ENCODE results near the gene PNN.

DNA sequence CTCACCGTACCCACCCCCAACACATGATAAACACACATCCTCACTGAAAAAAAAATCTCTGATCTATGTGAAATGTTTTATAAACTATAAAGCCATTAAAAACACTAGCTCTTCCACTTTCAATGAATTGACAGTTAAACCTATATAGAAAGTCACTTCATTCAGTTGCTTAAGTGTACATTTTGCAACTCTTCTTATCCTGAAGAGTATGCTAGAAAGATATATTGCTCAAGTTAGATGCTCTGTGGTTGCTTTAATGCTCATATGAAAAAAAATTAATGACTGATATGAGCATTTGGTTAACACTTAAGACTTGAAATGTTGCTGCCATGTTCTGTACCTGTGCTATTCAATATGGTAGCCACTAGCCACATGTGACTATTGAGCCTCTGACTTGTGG lies 37.6 kb downstream of the PNN start:
- TF ChIP-seq, protein P1, sequence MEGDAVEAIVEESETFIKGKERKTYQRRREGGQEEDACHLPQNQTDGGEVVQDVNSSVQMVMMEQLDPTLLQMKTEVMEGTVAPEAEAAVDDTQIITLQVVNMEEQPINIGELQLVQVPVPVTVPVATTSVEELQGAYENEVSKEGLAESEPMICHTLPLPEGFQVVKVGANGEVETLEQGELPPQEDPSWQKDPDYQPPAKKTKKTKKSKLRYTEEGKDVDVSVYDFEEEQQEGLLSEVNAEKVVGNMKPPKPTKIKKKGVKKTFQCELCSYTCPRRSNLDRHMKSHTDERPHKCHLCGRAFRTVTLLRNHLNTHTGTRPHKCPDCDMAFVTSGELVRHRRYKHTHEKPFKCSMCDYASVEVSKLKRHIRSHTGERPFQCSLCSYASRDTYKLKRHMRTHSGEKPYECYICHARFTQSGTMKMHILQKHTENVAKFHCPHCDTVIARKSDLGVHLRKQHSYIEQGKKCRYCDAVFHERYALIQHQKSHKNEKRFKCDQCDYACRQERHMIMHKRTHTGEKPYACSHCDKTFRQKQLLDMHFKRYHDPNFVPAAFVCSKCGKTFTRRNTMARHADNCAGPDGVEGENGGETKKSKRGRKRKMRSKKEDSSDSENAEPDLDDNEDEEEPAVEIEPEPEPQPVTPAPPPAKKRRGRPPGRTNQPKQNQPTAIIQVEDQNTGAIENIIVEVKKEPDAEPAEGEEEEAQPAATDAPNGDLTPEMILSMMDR (conservative IDR thresholded peaks at IDR 0.05; ENCODE audit: low read length) = no peak
- no peak for TF ChIP-seq EZH2phosphoT487 (IDR thresholded peaks at IDR 0.05; ENCODE audit: borderline replicate concordance)
